ENCODE measurements around the gene ABLIM3. TPM values are rescaled to one million over a fixed set of nuclear protein-coding genes. Genes with fewer than 3 reads are reported as not detected.

ABLIM3 gene
- total and polyA plus RNA-seq, 10 of the 15 experiments (the other 5 are each of a cell fraction or from before 2014, with no cell fraction given), result 0.03 TPM; not detected in 9

GRCh38 chr5:149138182-149138923 is 2.9 kb upstream of the ABLIM3 start:
- ChIA-PET CTCF (no interaction called here), SMC1A (ENCODE audit: uncharacterized antibody, unreplicated experiment) (no interaction called here), POLR2A (no interaction called here), RAD21 (ENCODE audit: unreplicated experiment) (no interaction called here)
- 0 out of 2 replicates have a peak, but pooled peaks cover 3% of the 10 kb centered on the region for H3K4me1 ChIP-seq (ENCODE audit: control insufficient read depth, insufficient read depth, low read length)
- DNase-seq (ENCODE audit: low read depth, low spot score) (no peak), FAIRE-seq (no peak), ATAC-seq (no peak)
- in situ Hi-C loops (cut with MboI), result no loop called here
- H3K36me3 ChIP-seq (ENCODE audit: control insufficient read depth in 2 of 2, insufficient read depth in 2 of 2, low read length in 1 of 2), result no peaks in the 10 kb centered on the region
- no peaks in the 10 kb centered on the region for H3K79me2 ChIP-seq (ENCODE audit: control insufficient read depth, insufficient read depth, low read length)
- intact Hi-C loops (cut with micrococcal nuclease; ENCODE audit: unreplicated experiment), result no loop called here
- no peak overlapping the region for H3K9ac ChIP-seq (ENCODE audit: control insufficient read depth, insufficient read depth, low read length)
- H2AFZ ChIP-seq (ENCODE audit: control insufficient read depth, low read depth, low read length), result no peak overlapping the region
- no peaks in the 10 kb centered on the region for H3K9me3 ChIP-seq (replicated peaks; ENCODE audit: control insufficient read depth, insufficient read depth, low read length)
- 37% methylated on average over 7 of the region's 7 CpGs for WGBS (ENCODE audit: insufficient coverage, insufficient replicate concordance, low lambda C conversion rate, missing lambda C conversion rate)
- TF ChIP-seq, protein P1, sequence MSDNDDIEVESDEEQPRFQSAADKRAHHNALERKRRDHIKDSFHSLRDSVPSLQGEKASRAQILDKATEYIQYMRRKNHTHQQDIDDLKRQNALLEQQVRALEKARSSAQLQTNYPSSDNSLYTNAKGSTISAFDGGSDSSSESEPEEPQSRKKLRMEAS (IDR thresholded peaks at IDR 0.05; ENCODE audit: low read depth, low read length), result no peak
- TF ChIP-seq, protein P2, sequence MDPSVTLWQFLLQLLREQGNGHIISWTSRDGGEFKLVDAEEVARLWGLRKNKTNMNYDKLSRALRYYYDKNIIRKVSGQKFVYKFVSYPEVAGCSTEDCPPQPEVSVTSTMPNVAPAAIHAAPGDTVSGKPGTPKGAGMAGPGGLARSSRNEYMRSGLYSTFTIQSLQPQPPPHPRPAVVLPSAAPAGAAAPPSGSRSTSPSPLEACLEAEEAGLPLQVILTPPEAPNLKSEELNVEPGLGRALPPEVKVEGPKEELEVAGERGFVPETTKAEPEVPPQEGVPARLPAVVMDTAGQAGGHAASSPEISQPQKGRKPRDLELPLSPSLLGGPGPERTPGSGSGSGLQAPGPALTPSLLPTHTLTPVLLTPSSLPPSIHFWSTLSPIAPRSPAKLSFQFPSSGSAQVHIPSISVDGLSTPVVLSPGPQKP (IDR thresholded peaks at IDR 0.05; ENCODE audit: low read depth, low read length), result no peak
- no peak for TF ChIP-seq MTA3 (IDR thresholded peaks at IDR 0.05; ENCODE audit: borderline replicate concordance, low read length)
- TF ChIP-seq, protein P3, sequence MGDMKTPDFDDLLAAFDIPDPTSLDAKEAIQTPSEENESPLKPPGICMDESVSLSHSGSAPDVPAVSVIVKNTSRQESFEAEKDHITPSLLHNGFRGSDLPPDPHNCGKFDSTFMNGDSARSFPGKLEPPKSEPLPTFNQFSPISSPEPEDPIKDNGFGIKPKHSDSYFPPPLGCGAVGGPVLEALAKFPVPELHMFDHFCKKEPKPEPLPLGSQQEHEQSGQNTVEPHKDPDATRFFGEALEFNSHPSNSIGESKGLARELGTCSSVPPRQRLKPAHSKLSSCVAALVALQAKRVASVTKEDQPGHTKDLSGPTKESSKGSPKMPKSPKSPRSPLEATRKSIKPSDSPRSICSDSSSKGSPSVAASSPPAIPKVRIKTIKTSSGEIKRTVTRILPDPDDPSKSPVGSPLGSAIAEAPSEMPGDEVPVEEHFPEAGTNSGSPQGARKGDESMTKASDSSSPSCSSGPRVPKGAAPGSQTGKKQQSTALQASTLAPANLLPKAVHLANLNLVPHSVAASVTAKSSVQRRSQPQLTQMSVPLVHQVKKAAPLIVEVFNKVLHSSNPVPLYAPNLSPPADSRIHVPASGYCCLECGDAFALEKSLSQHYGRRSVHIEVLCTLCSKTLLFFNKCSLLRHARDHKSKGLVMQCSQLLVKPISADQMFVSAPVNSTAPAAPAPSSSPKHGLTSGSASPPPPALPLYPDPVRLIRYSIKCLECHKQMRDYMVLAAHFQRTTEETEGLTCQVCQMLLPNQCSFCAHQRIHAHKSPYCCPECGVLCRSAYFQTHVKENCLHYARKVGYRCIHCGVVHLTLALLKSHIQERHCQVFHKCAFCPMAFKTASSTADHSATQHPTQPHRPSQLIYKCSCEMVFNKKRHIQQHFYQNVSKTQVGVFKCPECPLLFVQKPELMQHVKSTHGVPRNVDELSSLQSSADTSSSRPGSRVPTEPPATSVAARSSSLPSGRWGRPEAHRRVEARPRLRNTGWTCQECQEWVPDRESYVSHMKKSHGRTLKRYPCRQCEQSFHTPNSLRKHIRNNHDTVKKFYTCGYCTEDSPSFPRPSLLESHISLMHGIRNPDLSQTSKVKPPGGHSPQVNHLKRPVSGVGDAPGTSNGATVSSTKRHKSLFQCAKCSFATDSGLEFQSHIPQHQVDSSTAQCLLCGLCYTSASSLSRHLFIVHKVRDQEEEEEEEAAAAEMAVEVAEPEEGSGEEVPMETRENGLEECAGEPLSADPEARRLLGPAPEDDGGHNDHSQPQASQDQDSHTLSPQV (IDR thresholded peaks at IDR 0.05), result no peak
- TF ChIP-seq RBBP5 (conservative IDR thresholded peaks at IDR 0.05), result no peak
- no peak for TF ChIP-seq BHLHE40 (IDR thresholded peaks at IDR 0.05; ENCODE audit: borderline replicate concordance in 1 of 2, low read depth in 2 of 2, low read length in 1 of 2)
- TF ChIP-seq, protein P4, sequence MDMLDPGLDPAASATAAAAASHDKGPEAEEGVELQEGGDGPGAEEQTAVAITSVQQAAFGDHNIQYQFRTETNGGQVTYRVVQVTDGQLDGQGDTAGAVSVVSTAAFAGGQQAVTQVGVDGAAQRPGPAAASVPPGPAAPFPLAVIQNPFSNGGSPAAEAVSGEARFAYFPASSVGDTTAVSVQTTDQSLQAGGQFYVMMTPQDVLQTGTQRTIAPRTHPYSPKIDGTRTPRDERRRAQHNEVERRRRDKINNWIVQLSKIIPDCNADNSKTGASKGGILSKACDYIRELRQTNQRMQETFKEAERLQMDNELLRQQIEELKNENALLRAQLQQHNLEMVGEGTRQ (IDR thresholded peaks at IDR 0.05; ENCODE audit: borderline replicate concordance, low read depth, low read length), result no peak
- no peak for TF ChIP-seq SMAD1 (IDR thresholded peaks at IDR 0.05; ENCODE audit: low read depth, partially characterized antibody)
- H4K20me1 ChIP-seq (ENCODE audit: control insufficient read depth, insufficient read depth), result no peaks in the 10 kb centered on the region
- H3K4me2 ChIP-seq (ENCODE audit: control insufficient read depth, insufficient read depth), result no peak overlapping the region
- peaks cover 2 to 5% of the 10 kb centered on the region in 2 experiments; a peak in 2 of 4 replicates for H3K27me3 ChIP-seq (replicated peaks in 1 of 2; ENCODE audit: control insufficient read depth in 2 of 2, insufficient read depth in 2 of 2, low read length in 1 of 2)
- H3K27ac ChIP-seq (ENCODE audit: control insufficient read depth, insufficient read depth), result no peak overlapping the region
- no peak overlapping the region for H3K4me3 ChIP-seq
- BruUV-seq (replicated peaks), result no TSS peak
